GM12864 (cell line): ENCODE results near the gene MAPK13.

ENCODE experiments used
- DNase-seq: peaks from one replicate; pipeline ENCODE4 v3.0.0-alpha.2; 2011; ENCODE audit warnings: low read depth
- H3K4me3 ChIP-seq: 2 replicates; pipeline ENCODE4 v1.5.1; 2011; ENCODE audit warnings: mild to moderate bottlenecking, low read depth, low read length, control low read depth
- CTCF ChIP-seq: IDR thresholded peaks from 2 replicates; pipeline ENCODE4 v1.5.1; 2011; ENCODE audit warnings: low read depth, mild to moderate bottlenecking, moderate library complexity, low read length, control low read depth, inconsistent platforms; ENCODE audit errors: missing control alignments

MAPK13 gene

DNA sequence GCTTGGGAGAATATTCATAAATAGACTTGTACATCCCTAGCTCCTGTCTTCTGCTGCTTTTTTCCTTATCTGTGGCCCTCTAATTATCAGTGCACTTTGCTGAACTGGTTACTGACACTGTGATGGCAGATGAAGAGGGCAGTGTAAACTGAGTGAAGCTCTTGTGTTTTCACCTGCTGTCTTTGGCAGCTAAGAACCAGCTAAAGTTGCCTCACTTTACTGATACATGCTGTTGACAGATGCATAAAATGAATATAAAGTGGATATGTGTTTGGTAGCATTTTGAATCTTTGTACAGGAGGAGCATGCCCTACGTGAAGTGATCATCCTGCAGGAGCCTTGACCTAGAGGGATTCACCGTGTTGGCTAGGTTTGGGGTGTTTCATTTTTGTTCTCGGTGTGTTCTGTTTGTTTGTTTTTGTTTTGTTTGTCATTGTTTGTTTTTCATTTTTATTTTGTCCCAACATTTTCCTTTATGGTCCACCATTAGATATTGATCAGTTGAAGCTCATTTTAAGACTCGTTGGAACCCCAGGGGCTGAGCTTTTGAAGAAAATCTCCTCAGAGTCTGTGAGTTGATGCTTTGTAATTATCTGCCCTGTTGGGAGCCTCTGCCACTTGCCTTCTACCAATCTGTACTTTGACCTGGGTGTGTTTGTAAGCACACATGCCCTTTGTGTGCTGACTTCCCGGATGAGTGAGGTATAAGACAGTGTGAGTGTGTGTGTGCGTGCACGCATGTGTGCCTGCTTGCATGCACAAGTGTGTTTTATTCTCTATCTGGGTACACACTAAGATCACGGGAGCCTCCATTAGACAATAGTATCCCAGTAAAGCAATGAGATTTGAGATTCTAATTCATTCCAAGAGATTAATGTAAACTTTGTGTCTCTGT lies 34.6 kb upstream of the MAPK13 start:
- no peak overlapping the region for H3K4me3 ChIP-seq
- DNase-seq = no peak
- TF ChIP-seq CTCF = no peak

- no peak for TF ChIP-seq CTCF
- DNase-seq = no peak
- H3K4me3 ChIP-seq = no peak overlapping the region
Measured at GRCh38 chr6:36098253-36098919, 31.9 kb upstream of the MAPK13 start.

GRCh38 chr6:36098920-36099647 lies 31.2 kb upstream of the MAPK13 start:
- no peak for DNase-seq
- no peak overlapping the region for H3K4me3 ChIP-seq
- no peak for TF ChIP-seq CTCF

DNA sequence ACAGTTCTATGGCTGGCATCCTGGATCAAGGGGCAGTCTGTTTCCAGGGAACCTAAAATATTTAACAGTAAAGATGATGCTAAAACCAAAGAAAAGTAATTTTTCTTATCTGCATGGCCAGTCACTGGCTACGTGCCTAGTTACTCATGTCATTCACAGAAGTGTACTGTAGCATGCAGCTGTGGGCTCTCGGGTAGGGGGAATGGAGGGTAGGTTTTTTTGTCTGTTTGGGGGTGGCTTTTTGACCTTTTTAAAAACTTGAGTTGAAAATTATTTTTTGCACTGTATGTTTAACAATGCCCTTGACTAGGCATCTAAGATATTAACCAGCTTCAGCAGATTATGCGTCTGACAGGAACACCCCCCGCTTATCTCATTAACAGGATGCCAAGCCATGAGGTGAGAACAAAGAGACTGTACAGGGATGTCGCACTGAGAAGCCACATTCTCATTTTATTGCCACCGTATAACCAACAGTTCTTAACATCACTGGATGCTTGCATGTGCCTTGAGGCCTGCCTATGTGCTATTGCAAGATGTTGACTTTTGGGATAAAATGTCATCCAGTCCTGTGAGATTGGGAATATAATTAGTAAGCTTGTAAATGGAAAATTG lies 30.3 kb upstream of the MAPK13 start:
- no peak overlapping the region for H3K4me3 ChIP-seq
- no peak for DNase-seq
- no peak for TF ChIP-seq CTCF

DNA sequence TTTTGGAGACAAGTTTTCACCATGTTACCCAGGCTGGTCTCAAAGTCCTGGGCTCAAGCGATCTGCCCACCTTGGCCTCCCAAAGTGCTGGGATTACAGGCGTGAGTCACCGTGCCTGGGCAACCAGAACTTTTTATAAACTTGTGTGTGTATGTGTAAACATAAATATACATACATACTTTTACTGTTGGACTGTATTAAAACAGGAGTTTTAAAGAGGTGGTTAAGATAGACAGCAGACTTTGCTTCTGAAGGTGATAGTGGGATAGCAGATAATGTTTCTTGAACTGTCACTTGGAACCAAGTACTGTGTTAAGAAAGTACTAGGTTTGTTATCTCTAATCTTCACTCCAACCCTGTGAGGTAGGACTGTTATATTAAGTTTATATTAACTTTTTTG lies 28.6 kb upstream of the MAPK13 start:
- TF ChIP-seq CTCF = no peak
- H3K4me3 ChIP-seq = no peak overlapping the region
- DNase-seq = no peak

DNA sequence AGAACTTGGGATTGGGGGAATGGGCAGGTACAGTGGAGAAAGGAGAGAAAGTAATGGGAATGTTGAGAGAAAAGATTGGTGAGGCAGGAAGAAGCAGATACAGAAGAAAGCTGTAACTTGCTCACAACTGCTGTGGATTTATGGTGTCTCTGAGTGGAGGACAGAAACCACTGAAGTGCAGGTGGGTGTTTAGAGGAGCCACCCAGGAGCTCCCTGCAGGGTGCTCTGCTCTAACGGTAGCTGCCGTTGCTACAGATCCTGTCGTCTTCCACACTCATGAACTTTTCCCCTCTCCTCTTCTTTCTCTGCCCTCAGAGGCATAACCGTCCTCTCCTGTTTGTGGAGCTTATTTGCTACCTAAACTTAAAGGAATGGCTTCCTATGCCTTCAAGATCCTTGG lies 27.5 kb upstream of the MAPK13 start:
- no peak for DNase-seq
- TF ChIP-seq CTCF = no peak
- H3K4me3 ChIP-seq = no peak overlapping the region
